SK-N-SH (cell line): Measurements from ENCODE around the gene EWSR1. TPM values are rescaled to one million over a fixed set of nuclear protein-coding genes. Genes with fewer than 3 reads are reported as not detected.

Experiments used
- CTCF ChIA-PET: fragments of 300-600, 350-600 bp; formaldehyde crosslinking; extraction: SDS; loops from one replicate; lab custom pipeline; 2021; lab: Yijun Ruan, JAX
- POLR2A ChIA-PET: fragments of 350-600 bp; sonication (Branson Sonifier 250); formaldehyde crosslinking; extraction: SDS; loops from one replicate; lab custom pipeline; 2020; ENCODE audit warnings: antibody characterized with exemption, inconsistent platforms; lab: Yijun Ruan, JAX
- DNase-seq: peaks from one replicate; pipeline ENCODE4 v3.0.0; 2012
- H2AFZ ChIP-seq: fragments of 200-600 bp; sonication (generic); 2 replicates; pipeline ENCODE4 v1.8.1; 2016; ENCODE audit warnings: antibody characterized with exemption, mild to moderate bottlenecking, low read depth
- H3F3A ChIP-seq: fragments of 200-600 bp; sonication (generic); replicated peaks from 2 replicates; pipeline ENCODE3; 2016; ENCODE audit warnings: antibody characterized with exemption, mild to moderate bottlenecking; ENCODE audit not compliant: insufficient read depth
- H3K27ac ChIP-seq, 2 experiments: fragments of 200-500 bp in 1 of 2; fragments of 200-600 bp in 1 of 2; sonication (Bioruptor generic) in 1 of 2; sonication (generic), shearing (Covaris generic) in 1 of 2; 2 replicates each; pipeline versions ENCODE4 v1.5.1 to v1.6.1; 2014 to 2016; ENCODE audit warnings: low read depth in 2 of 2, inconsistent platforms in 1 of 2, low read length in 1 of 2, mild to moderate bottlenecking in 1 of 2, mixed read lengths in 1 of 2
- H3K27me3 ChIP-seq: fragments of 200-600 bp; sonication (generic), shearing (Covaris generic); 2 replicates; pipeline ENCODE4 v1.6.1; 2016; ENCODE audit warnings: mixed run types; ENCODE audit not compliant: insufficient read depth
- H3K36me3 ChIP-seq, 2 experiments: fragments of 200-500 bp in 1 of 2; fragments of 200-600 bp in 1 of 2; sonication (Bioruptor generic) in 1 of 2; sonication (generic) in 1 of 2; replicated peaks in 1 of 2; 2 replicates each; pipeline versions ENCODE3 to v1.5.1; 2014 to 2016; ENCODE audit warnings: low read length in 1 of 2, mild to moderate bottlenecking in 1 of 2; ENCODE audit not compliant: insufficient read depth in 2 of 2, control insufficient read depth in 1 of 2
- H3K4me1 ChIP-seq, 2 experiments: fragments of 200-500 bp in 1 of 2; fragments of 200-600 bp in 1 of 2; sonication (Bioruptor generic) in 1 of 2; sonication (generic), shearing (Covaris generic) in 1 of 2; 2 replicates each; pipeline versions ENCODE4 v1.5.1 to v1.6.1; 2014 to 2016; ENCODE audit warnings: low read depth in 1 of 2, low read length in 1 of 2, mixed run types in 1 of 2; ENCODE audit not compliant: insufficient read depth in 2 of 2, control insufficient read depth in 1 of 2
- H3K4me2 ChIP-seq: fragments of 200-600 bp; sonication (generic), shearing (Covaris generic); 2 replicates; pipeline ENCODE4 v1.6.1; 2017; ENCODE audit warnings: mixed run types
- H3K4me3 ChIP-seq, 2 experiments: fragments of 200-500 bp in 1 of 2; fragments of 200-600 bp in 1 of 2; sonication (Bioruptor generic) in 1 of 2; sonication (generic), shearing (Covaris generic) in 1 of 2; 2 replicates each; pipeline versions ENCODE4 v1.5.1 to v1.8.1; 2014 to 2016; ENCODE audit warnings: low read depth in 2 of 2, inconsistent platforms in 1 of 2, low read length in 1 of 2, mild to moderate bottlenecking in 1 of 2, mixed read lengths in 1 of 2, moderate library complexity in 1 of 2
- H3K79me2 ChIP-seq: fragments of 200-600 bp; sonication (generic); 2 replicates; pipeline ENCODE4 v1.8.1; 2017; ENCODE audit warnings: mild to moderate bottlenecking; ENCODE audit not compliant: insufficient read depth
- H3K9ac ChIP-seq: fragments of 200-600 bp; sonication (generic); 2 replicates; pipeline ENCODE4 v1.6.1; 2017; ENCODE audit warnings: mixed run types
- H3K9me2 ChIP-seq: fragments of 200-600 bp; sonication (generic); 2 replicates; pipeline ENCODE4 v1.6.1; 2017; ENCODE audit warnings: mixed run types
- H3K9me3 ChIP-seq: fragments of 200-600 bp; sonication (generic); 2 replicates; pipeline ENCODE4 v1.6.1; 2017; ENCODE audit warnings: mixed run types, mild to moderate bottlenecking, moderate library complexity
- H4K20me1 ChIP-seq: fragments of 200-600 bp; sonication (generic); 2 replicates; pipeline ENCODE4 v1.6.1; 2017; ENCODE audit warnings: mild to moderate bottlenecking, mixed run types; ENCODE audit not compliant: insufficient read depth
- EP300 ChIP-seq, 2 experiments: IDR thresholded peaks; 2 replicates each; pipeline versions ENCODE4 v1.4.0 to v1.6.1; 2012; ENCODE audit warnings: borderline replicate concordance in 1 of 2, low read depth in 1 of 2, low read length in 1 of 2
- MEF2A ChIP-seq: IDR thresholded peaks from 2 replicates; pipeline ENCODE4 v1.4.0; 2012; ENCODE audit warnings: low read depth, borderline replicate concordance
- RXRA ChIP-seq: IDR thresholded peaks from 2 replicates; pipeline ENCODE4 v1.4.0; 2012; ENCODE audit warnings: low read depth, mild to moderate bottlenecking, borderline replicate concordance
- SIN3A ChIP-seq: IDR thresholded peaks from 2 replicates; pipeline ENCODE4 v1.6.1; 2012; ENCODE audit warnings: low read depth, mild to moderate bottlenecking, low read length, moderate library complexity, borderline replicate concordance
- SMC3 ChIP-seq: IDR thresholded peaks from 2 replicates; pipeline ENCODE4 v1.6.1; 2012; ENCODE audit warnings: low read depth, low read length, improper control_type of control experiment
- TCF12 ChIP-seq: IDR thresholded peaks from 2 replicates; pipeline ENCODE4 v1.4.0; 2012
- USF1 ChIP-seq: IDR thresholded peaks from 2 replicates; pipeline ENCODE4 v1.4.0; 2012; ENCODE audit warnings: low read depth, borderline replicate concordance
- YY1 ChIP-seq: IDR thresholded peaks from 2 replicates; pipeline ENCODE4 v1.4.0; 2012; ENCODE audit warnings: low read depth, mild to moderate bottlenecking
- WGBS: methylation state at CpG from one replicate; pipeline ENCODE4 v1.1.6; 2017; ENCODE audit warnings: low lambda C conversion rate; 5-methylcytosine and 5-hydroxymethylcytosine counted together
- polyA plus RNA-seq, 3 experiments: library from polyadenylated mRNA; depleted of rRNA; stranded (reverse); fragments of >200 nt; gene quantifications; 2 replicates each; pipeline ENCODE4 v1.2.3, GENCODE V29; 2012
- TF ChIP-seq, protein P1 (sequence below): IDR thresholded peaks from 2 replicates; pipeline ENCODE4 v1.4.0; 2012; ENCODE audit warnings: low read depth, borderline replicate concordance

The EWSR1 gene
- polyA plus RNA-seq, 1 of the 3 experiments (the other 2 are of a cell fraction), result 173 TPM

- TF ChIP-seq RXRA (no peak), EP300 (IDR thresholded peaks at IDR 0.05; ENCODE audit: borderline replicate concordance in 1 of 2, low read depth in 1 of 2, low read length in 1 of 2) (no peak), TCF12 (peak; percentile 43; the same call in 1 of the 2 replicates), SIN3A (peak; percentile 87; the same call in 1 of the 2 replicates), SMC3 (no peak), YY1 (no peak)
- TF ChIP-seq, protein P1, sequence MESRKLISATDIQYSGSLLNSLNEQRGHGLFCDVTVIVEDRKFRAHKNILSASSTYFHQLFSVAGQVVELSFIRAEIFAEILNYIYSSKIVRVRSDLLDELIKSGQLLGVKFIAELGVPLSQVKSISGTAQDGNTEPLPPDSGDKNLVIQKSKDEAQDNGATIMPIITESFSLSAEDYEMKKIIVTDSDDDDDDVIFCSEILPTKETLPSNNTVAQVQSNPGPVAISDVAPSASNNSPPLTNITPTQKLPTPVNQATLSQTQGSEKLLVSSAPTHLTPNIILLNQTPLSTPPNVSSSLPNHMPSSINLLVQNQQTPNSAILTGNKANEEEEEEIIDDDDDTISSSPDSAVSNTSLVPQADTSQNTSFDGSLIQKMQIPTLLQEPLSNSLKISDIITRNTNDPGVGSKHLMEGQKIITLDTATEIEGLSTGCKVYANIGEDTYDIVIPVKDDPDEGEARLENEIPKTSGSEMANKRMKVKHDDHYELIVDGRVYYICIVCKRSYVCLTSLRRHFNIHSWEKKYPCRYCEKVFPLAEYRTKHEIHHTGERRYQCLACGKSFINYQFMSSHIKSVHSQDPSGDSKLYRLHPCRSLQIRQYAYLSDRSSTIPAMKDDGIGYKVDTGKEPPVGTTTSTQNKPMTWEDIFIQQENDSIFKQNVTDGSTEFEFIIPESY, result no peak
These were observed 42.8 kb downstream of the EWSR1 start (continued) for GRCh38 chr22:29310863-29311339.

DNA sequence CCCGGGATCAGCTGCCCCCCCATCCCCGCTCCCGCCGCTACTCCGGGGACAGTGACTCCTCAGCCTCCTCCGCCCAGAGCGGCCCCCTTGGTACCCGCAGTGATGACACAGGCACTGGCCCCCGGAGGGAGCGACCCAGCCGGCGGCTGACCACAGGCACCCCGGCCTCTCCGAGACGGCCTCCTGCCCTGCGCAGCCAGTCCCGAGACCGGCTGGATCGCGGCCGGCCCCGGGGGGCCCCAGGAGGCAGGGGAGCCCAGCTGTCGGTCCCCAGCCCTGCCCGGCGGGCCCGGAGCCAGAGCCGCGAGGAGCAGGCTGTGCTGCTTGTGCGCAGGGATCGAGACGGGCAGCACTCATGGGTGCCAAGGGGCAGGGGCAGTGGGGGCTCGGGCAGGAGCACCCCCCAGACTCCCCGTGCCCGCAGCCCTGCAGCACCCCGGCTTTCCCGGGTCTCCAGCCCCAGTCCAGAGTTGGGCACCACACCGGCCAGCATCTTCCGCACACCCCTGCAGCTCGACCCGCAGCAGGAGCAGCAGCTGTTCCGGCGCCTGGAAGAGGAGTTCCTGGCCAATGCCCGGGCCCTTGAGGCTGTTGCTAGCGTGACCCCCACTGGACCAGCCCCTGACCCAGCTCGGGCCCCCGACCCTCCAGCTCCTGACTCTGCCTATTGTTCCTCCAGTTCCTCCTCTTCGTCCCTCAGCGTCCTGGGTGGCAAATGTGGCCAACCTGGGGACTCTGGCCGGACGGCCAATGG, 43.6 kb downstream of the EWSR1 start:
- Histone ChIP-seq H2AFZ (no peak overlapping the region), H3F3A (no peaks in the 10 kb centered on the region), H3K9ac (peak overlapping the region; percentile 56; the same call in 1 of the 2 replicates), H4K20me1 (peaks cover 18% of the 10 kb centered on the region; the same call in 1 of the 2 replicates), H3K4me1 (peaks cover 18 to 35% of the 10 kb centered on the region in 2 experiments; a peak in 3 of 4 replicates), H3K4me2 (peak overlapping the region; percentile 66; the same call in 1 of the 2 replicates), H3K4me3 (no peak overlapping the region), H3K36me3 (peaks cover 6 to 7% of the 10 kb centered on the region in 2 experiments), H3K9me2 (no peaks in the 10 kb centered on the region), H3K9me3 (no peaks in the 10 kb centered on the region), H3K27me3 (peaks cover 21% of the 10 kb centered on the region), H3K79me2 (peaks cover 30% of the 10 kb centered on the region), H3K27ac (peak overlapping the region in 1 of 2 experiments; percentile 88; a peak in 2 of 4 replicates)
- ChIA-PET CTCF (interaction anchor here (0.7 to 4.5 kb wide), 2 partner anchors 14 to 30 kb away, joined by 3 to 35 read pairs; no protein-coding TSS in a partner anchor), POLR2A (no interaction called here)
- peak; percentile 37 for DNase-seq
- 85% methylated on average over 26 of the region's 50 CpGs for WGBS
- TF ChIP-seq USF1 (no peak), MEF2A (no peak)
